NOMO-1 (cell line): Measurements from ENCODE around the gene CDH13.

Source experiments
- DNase-seq, 2 experiments: peaks; one replicate each; lab custom pipeline; 2025; ENCODE audit not compliant: unreplicated experiment in 2 of 2; lab: John Stamatoyannopoulos, UW

CDH13 gene

DNA sequence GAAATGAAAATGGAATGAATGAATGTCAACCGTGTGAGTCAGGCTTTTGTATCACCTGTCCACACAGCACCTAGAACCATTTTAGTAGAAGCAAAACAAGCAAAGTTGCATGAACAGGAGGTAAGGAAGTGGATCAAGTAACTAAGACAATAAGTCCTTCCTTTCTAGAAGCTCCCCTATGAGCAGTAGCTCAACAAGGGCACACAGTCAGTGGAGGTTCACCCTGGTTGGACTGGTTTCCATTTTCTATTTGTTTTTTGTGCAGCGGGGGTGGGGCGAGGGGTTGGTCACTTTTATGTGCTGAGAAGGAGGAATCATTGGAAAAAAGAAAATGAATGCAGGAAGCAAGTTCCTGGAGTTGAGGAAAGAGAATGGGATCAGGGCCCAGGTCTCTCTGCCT lies 1177.0 kb downstream of the CDH13 start:
- no peak for DNase-seq

DNA sequence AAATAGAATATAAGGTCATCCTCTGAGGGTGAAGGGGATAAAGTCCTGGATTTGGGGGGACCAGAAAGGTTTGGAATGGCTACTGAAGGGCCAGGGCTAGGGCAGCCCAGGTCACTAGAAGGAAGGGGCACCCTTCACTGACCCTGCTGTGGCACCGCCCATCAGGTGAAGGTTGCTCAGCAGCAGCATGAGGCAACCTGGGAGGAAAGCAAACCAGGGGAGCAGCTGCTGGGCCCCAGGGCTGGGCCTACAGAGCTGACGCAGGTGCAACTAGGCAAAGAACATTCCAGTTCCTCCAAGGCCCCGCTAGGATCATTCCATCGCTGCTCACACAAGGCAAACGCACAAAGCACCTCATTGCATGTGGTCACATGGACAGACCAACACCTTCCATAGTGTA lies 1177.6 kb downstream of the CDH13 start:
- no peak for DNase-seq

DNA sequence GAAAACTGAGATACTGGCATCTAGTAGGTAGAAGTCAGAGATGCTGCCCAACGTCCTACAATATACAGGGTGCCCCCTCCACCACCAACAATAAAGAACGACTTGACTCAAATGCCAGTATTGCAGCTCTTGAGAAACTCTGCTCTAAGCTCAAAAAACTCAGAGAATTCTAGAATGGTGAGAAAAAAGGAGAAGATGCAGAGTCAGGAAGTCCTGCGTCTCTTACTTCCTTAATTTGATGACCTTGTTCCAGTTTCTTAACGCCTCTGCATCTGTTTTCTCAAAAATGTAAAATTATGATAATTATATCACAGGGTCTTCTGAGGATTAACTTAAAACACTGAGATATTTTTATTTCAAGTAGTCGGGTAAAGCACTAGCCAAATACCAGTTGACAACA lies 1179.3 kb downstream of the CDH13 start:
- DNase-seq, result peak; percentile 69 to 92

DNA sequence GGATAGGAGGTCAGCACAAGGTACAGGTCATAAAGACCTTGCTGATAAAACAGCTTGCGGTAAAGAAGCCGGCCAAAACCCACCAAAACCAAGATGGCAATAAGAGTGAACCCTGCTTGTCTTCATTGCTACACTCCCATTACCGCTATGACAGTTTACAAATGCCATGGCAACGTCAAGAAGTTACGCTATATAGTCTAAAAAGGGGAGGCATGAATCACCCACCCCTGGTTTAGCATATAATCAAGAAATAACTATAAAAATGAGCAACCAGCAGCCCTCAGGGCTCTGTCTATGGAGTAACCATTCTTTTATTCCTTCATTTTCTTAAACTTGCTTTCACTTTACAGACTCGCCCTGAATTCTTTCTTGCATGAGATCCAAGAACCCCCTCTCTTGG lies 1180.0 kb downstream of the CDH13 start:
- DNase-seq, result no peak

DNA sequence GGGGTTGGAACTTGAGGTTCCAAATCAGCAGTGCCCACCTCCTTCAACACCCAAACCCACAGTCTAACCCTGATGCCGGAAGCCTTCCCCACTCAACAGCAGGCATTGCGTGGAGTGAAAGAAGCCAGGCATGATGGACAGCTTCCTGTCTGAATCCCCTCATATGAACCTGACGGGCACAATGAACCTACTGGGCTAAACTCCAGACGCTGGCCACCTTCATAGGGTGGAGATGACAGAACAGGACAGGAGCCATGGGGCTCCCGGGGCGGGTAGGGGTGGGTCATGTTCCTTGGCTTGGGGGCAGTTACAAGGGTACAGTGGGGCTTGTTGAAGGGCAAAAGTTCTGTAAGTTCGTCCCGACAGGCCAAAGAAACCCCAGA lies 1180.5 kb downstream of the CDH13 start:
- DNase-seq, result no peak

DNA sequence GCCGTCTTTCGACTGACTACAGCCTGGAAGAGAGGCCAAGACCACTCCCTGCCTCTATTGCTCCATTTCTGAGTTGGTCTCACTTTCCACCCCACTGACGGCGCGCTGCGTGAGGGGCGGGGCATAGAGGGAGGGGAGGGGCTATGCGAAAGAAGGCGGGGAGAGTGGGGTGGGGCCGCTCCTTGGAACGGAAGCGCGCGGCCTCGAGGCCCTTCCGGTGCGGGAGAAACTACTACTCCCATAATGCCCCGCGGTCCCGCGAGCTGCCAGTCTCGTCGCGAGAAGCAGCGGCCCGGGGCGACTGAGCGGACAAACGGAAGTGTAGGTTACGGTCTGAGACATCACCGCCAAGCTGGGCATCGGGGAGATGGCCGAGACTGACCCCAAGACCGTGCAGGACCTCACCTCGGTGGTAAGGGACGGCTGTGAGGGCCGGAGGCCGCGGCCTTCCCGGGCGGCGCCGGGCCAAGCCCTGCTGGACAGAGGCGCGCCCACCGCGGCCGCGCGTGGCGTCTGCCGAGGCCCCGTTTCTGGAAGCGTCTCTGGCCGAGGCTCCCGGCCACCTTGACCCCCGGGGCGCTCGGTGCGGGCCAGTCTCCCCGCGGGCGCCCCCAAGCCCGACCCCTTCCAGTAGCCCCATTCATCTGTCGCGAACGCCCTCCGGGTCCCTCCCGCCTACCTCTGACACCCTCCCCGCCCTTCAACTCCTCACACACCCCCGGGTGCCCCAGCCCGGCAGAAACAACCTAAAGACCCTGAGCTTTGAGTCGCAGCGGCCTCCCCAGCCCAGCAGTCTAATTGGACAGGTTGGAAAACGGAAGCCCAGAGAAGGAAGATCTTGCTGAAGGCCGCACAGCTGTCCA lies 1181.2 kb downstream of the CDH13 start, which contains the start of gene HSBP1:
TSS of gene HSBP1 (plus strand) at position 269 of the 863 bp plus-strand sequence. CDS start at position 368, 99 bp downstream.
- DNase-seq, result peak; percentile 81 to 83

DNA sequence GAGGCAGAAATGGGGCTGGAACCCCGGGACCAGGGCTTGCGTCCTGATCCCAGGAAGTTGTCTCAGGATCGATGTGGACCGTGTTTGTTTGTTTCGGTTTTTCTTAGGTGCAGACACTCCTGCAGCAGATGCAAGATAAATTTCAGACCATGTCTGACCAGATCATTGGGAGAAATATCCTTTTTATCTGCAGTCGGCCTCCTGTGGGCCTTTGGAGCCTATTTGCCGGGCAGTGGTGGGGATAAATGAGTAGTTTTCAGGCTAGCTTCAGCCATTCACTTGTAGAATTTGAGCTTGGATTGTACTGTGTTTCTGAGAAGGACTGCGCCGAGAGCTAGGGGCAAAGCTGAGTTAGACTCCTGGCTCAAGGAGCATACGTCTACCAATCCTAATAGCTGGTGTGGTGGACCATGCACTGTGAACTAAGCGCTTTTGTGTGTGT lies 1181.8 kb downstream of the CDH13 start:
- no peak for DNase-seq

DNA sequence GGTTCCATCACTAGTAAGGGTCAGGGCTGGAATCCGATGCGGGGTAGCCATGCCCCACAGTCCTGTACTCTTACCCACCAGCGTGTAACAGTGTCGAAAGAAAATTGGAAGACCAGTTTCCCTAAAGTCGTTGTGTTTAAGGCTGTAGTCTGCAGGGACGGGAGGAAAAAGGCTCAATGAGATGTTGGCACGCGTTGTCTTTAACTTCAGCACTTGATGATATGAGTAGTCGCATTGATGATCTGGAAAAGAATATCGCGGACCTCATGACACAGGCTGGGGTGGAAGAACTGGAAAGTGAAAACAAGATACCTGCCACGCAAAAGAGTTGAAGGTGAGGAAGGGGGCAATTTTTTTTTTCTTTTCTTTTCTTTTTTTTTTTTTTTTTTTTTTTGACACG lies 1182.3 kb downstream of the CDH13 start:
- no peak for DNase-seq

DNA sequence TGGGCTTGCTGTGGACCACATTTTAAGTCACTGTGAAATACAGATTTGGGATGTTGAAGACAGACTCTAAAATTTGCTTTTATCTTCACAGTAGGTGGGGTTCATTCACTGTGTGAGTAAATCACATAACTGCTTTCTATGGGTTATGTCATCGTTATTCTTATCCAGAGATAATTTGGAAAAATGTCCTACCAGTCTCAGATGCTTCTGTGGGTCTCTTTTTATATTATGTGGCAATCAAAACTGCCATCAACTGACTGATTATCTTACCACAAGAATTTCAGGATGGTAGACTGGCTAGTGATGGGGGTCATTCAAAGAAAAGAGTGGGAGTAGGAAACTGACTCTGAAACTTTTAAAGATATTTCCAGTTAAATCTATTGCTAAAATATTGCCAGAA lies 1184.1 kb downstream of the CDH13 start:
- DNase-seq, result no peak

DNA sequence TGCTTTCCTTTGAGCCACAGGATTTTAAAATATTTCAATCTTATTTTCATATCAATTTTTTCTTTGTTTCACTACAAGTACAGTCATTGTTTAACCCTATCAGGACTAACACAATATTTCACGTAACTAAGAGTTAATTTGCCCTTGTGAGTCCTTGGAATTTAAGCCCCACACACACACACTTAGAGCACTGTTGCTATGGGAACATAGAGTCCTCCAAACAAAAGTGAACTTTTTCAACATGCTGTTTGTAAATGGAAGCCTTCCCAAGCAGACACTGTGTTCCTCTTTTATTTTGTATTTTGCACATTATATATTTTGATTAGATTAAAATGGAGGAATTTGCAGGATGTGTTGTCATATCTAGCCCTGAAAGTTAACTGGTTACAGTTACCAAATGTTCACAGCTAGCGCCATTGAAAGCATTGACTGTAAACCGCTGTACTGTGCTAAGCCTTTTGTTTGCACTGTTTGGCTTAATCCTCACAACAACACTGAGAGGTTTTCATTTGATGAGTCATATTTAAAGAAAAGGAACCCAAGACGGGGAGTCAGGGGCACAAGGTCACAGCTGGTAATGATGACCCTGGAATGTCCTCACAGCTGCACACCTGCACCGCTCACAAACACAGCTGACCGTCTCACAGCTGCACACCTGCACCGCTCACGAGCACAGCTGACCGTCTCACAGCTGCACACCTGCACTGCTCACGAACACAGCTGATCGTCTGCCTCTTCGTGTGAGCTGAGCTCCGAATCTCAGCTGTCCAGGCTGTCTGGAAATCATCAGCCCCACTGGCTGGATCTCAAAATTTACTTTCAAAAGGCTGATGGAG lies 1187.3 kb downstream of the CDH13 start:
- peak in 1 of 2 experiments; percentile 40 for DNase-seq

DNA sequence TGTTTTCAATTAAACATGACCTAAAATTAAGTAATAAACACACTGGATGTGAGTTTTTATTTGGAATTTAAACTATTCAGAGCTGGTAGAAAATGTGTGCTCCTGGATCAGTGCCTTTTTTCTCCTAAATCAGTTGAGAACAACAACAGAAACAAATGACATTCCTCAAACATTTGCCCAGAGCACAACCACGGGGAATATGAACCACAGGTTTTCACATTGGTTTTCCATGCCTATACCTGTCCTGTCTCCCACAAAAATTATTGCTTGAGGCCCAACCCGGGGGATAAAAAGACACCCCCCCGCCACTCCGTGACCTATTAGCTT lies 1187.9 kb downstream of the CDH13 start:
- no peak for DNase-seq

DNA sequence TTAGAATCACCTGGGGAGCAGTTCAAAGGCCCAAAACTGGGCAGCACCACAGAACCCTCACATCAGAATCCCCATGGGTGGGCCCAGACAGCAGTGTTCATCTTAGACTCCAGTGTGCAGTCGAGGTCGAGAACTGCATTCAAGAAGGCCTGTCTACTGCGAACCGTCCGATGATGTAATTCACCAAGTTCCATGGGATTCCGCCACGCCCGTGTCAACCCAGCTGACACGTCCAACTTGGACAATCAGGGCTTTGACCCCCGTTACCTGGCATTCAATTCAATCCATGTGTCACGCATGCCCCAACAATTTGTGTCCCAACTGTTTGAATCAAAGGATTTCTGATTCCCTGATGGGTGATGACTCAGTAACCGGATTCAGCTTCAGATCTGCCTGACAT lies 1190.3 kb downstream of the CDH13 start:
- no peak for DNase-seq

DNA sequence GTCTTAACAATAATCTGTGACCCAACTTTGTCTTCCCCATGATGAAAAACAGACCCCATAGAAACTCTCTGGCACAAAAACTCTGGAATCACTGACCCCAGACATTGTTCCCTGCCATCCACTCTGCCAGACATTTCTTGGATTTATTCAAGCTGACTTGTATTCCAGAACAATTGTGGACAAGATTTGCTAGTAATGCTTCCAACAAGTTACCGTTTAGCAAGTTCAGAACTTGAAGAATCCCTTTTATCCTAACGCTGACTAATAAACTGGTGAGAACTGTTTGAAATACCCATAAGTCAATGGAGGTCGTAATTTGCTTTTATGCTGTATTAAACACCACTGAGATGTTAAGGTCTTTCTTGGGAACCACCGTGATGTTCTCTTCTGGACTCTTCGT lies 1191.5 kb downstream of the CDH13 start:
- DNase-seq, result no peak

DNA sequence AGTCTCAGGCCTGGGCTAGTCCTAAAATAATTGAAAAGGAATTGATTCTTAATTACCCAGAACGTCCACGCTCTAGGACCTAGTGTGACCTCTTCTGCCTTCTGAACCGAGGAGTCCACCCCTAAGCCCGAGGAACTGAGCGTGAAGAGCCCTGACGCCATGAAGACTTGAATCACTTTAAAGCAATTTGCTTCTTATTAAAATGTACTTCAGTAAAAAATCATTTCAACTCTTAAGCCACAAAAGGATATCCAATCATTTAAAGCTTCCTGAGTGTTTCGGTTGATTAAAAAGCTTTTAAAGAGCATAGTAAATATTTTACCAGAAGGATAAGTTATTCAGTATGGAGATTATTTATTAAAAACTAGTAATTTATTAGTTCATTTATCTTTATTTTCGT lies 1192.6 kb downstream of the CDH13 start:
- no peak for DNase-seq

DNA sequence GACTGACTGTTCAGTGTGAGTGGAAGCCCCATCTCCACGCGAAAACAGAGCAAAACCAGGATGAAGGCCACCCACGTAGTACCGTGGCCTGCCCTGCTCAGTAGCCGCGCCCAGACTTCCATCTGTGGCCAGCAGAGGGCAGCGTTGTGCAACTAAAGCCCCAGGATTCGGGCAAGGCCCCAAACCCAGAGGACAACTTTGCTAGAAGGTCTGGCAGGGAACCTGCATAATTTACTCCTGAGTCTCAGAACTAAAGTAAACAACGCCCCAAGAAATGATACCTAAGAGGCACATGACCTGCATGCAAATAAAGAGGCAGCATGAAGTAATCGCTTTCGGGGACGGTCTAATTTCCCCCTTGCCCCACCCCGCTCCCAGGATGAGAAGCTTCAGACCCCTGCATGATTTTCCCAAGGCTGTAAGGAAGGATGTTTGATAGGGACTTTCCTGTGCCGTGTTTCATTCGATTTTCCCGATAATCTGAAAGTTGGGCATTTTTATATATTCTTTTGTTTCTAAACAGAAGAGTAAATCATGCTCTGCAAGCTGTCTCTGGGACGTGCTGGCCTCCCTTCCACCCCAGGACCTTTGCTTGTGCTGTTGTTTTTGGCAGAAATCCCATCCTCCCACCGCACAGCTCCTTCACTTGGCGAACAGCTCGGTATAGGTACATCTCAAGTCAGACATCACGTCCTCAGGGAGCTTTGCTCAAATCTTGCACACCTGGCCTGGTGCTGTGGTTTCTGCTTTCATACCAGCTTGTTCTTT lies 1199.6 kb downstream of the CDH13 start:
- peak; percentile 68 to 76 for DNase-seq

DNA sequence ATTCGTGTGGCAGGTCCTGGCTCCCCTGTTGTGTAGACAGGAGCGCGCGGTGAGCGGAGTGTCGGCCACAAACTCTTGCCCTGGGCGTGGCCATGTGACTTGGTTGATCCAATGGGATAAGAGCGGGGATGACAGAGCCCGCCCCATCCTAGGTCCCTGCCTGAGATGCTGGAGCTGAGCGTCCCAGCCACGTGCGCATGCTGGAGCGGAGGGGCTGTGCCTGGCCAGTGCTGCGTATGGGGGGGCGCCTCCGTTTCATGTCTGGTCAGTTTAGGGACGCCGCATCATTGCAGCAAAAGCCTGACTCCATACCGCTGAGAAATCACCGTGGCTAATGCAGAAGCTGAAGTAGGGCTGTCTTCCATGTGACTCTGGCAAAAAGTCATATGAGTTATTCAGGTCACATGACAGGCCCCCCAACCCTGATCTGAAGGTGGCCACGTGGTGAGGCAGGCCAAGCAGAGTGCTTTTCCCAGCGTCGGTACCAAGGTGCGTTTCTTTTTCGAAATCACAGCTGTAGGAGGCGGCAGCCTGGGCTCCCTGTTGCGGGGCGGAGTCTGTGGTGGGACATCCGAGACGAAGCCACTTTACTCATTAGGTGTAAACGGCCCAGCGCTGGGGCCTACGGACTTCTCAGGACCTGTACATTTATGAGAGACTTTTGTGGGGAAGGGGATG lies 1203.5 kb downstream of the CDH13 start:
- no peak for DNase-seq

DNA sequence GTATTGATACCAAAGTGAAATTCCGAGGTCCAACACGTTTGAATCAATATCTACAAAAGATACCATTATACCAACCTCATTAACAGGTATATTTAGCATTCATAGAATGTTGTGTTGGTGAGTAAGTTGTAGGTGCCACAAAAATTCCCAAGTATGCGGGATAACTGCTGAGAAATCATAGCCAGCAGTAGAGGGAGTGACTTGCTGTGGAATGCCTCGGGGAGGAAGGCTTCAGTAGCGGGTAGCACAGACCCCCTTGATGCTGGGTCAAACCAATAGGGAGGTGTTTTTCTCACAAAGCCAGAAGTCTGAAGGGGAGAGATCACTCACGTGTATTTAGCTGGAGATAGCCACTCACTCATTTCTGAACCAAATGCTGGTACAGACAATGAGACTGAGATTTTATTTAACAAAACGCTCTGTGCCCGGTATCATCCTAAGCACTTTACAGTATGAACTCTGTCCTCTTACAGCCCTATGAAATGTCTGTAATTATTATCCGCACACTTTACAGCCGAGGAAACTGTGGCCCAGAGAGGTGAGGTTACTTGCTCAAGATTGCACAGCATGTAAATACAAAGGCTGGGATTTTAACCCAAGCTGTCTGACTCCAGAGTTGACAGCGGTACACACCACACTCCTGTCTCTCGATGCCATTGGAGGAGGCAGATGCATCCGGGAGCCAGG lies 1204.1 kb downstream of the CDH13 start:
- no peak for DNase-seq

DNA sequence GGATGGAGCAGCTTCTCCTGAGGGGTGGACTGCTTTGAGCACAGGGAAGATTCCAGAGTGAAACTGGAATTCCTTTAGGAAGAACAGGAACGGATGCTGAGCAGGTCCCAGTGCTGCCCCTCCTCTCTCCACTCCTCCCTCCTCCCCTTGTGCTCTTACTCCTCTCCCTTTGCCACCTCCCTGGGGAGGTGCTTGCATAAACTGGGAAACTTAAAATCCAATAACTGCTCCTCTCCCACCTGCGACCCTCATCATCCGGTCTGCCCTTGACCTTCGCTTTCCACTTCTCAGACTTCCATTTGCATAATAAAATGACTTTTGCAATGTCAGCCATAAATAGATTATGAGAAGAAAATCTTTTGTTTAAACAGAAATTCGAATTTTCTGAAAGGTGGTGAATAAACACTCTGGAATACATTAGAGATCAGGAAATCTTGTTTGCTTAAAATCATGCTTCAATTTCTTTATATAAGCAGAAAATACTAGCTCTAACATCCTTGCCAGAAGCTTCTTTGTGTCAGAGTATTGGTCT lies 1204.8 kb downstream of the CDH13 start:
- no peak for DNase-seq

DNA sequence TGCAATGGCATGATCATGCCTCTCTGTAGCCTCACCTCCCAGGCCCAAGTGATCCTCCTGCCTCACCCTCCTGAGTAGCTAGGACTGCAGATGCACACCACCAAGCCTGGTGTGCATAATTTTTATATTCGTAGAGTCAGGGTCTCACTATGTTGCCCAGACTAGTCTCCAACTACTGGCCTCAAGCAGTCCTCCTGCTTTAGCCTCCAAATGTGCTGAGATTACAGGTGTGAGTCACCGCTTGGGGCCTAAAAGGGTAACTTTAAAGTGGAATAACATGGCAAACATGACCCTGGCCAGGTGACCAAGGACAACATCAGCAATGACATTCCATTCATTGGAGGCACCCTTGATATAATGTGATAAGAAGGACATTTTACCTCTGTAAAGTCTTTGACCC lies 1207.2 kb downstream of the CDH13 start:
- no peak for DNase-seq
